Prostate gland (tissue), 2 donors: ENCODE measurements around the gene B3GNT5. TPM values are rescaled to one million over a fixed set of nuclear protein-coding genes. Genes with fewer than 3 reads are reported as not detected.

Experiments
- DNase-seq: peaks from one replicate; pipeline ENCODE4 v3.0.0-alpha.2; 2019; ENCODE audit warnings: low spot score
- H3K27ac ChIP-seq, 2 donors: fragments of 200-600 bp; sonication (generic); 2 replicates each; pipeline ENCODE4 v1.5.1; 2017 to 2019
- H3K27me3 ChIP-seq: fragments of 200-600 bp; sonication (generic); replicated peaks from 2 replicates; pipeline ENCODE4 v1.5.1; 2019; ENCODE audit not compliant: insufficient read depth
- H3K36me3 ChIP-seq, 2 donors: fragments of 200-600 bp; sonication (generic); 1 replicate in 1 of 2; 2 replicates in 1 of 2; pipeline versions ENCODE4 v1.5.1 to v1.8.1; 2017 to 2019
- H3K4me1 ChIP-seq: fragments of 200-600 bp; sonication (generic); replicated peaks from 2 replicates; pipeline ENCODE4 v1.5.1; 2019
- H3K4me3 ChIP-seq, 2 donors: fragments of 200-600 bp; sonication (generic); 2 replicates each; pipeline ENCODE4 v1.5.1; 2017 to 2019
- H3K9me3 ChIP-seq: fragments of 200-600 bp; sonication (generic); 2 replicates; pipeline ENCODE4 v1.5.1; 2017
- POLR2A ChIP-seq: fragments of 450-650 bp; IDR thresholded peaks from one replicate; pipeline ENCODE4 v1.6.1; 2016; ENCODE audit warnings: antibody characterized with exemption, mild to moderate bottlenecking
- POLR2AphosphoS5 ChIP-seq: sonication (generic); formaldehyde crosslinking; IDR thresholded peaks from one replicate; pipeline ENCODE4 v1.6.1; 2017; ENCODE audit warnings: antibody characterized with exemption
- WGBS: methylation state at CpG from one replicate; pipeline ENCODE4 v1.1.5; 2018; 5-methylcytosine and 5-hydroxymethylcytosine counted together
- intact Hi-C: fragments of 100-400 bp; cut with DNase I; formaldehyde crosslinking; loops from one replicate; pipeline ENCODE4 v1.14.2; 2022
- total RNA-seq, 2 donors: library from RNA; depleted of rRNA; stranded (reverse); fragments of >200 nt; gene quantifications; one replicate each; pipeline ENCODE4 v1.1.0, GENCODE V29; 2016
- TF ChIP-seq, protein P1 (sequence below), 4 experiments: fragments of 200-600 bp in 2 of 4; fragments of 450-650 bp in 2 of 4; sonication (generic) in 2 of 4; IDR thresholded peaks; 1 replicate in 3 of 4; 2 replicates in 1 of 4; pipeline ENCODE4 v1.5.1; 2016 to 2019; ENCODE audit warnings: antibody characterized with exemption in 4 of 4, mild to moderate bottlenecking in 2 of 4, moderate library complexity in 2 of 4

Gene B3GNT5
- total RNA-seq, 2 donors from 2014 or later: 5.9 to 7.2 TPM

DNA sequence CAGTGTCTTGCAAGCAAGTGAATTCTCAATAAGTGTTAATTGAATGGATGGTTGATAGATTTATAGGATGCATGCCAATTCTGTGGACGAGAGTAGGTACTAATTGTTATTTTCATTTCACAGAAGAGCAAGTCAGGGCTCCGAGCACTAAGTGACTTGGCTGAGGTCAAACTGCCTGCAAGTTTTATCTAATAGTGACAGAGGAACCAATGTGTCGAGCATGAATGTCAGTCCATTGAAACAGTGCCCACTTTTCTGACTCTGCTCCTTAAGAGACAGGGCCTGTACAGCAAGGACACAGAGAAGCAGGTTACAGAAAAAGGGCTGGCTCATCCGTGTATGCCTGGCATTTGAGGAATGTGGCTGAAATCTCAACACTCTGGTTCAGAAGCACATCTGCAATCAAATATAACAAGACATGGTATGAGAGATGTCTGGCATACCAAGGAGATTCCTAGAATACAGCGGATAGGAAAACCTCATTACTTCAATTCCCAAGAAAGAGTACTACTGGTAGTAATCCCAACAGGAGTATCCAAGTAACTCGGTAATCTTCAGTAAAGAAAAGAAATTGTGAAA is 6.0 kb upstream of the B3GNT5 start:
- H3K4me3 ChIP-seq: no peak overlapping the region
- H3K9me3 ChIP-seq: no peaks in the 10 kb centered on the region
- no peak for DNase-seq
- intact Hi-C loops: no loop called here
- H3K36me3 ChIP-seq: no peaks in the 10 kb centered on the region
- H3K27ac ChIP-seq: no peak overlapping the region
- H3K4me1 ChIP-seq: no peaks in the 10 kb centered on the region
- 80% methylated on average over 6 of the region's 6 CpGs for WGBS
- TF ChIP-seq POLR2AphosphoS5 (no peak), POLR2A (no peak)
- TF ChIP-seq, protein P1, sequence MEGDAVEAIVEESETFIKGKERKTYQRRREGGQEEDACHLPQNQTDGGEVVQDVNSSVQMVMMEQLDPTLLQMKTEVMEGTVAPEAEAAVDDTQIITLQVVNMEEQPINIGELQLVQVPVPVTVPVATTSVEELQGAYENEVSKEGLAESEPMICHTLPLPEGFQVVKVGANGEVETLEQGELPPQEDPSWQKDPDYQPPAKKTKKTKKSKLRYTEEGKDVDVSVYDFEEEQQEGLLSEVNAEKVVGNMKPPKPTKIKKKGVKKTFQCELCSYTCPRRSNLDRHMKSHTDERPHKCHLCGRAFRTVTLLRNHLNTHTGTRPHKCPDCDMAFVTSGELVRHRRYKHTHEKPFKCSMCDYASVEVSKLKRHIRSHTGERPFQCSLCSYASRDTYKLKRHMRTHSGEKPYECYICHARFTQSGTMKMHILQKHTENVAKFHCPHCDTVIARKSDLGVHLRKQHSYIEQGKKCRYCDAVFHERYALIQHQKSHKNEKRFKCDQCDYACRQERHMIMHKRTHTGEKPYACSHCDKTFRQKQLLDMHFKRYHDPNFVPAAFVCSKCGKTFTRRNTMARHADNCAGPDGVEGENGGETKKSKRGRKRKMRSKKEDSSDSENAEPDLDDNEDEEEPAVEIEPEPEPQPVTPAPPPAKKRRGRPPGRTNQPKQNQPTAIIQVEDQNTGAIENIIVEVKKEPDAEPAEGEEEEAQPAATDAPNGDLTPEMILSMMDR (IDR thresholded peaks at IDR 0.05): no peak
- H3K27me3 ChIP-seq: no peaks in the 10 kb centered on the region

DNA sequence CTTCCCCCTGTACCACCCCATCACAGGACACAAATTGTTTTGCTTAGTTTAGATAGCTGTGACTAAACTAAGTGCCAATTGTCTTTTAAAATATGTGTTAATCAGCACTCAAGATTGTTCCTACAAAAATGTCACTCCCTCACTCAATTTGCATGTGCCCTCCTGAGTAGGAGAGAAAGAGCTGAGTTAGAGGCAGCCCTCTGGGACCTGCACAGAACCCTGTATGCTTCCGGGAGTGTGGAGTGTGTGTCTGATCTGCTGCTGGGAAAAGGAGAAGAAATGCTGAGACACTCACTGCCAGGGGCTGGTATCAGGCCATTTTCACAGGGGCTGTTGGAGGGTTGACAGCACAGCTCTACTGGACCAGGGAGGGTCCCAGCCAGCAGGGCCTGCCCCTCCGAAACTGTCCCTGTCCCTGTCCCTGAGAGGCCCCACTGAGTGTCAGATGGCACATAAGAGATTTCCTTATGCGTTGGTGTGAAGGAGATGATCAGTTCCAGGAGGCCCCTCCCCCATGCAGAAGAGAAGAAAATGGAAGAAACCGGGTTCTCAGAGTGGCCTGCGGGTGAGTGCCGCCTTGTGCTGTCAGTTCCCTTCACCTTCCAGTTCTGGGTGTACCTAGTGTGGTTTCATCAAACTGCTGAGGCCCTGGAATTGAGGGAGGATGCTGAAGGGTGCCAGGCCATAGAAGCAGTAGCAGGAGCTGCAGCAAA is 3.9 kb upstream of the B3GNT5 start:
- WGBS: 85% methylated on average over 6 of the region's 6 CpGs
- H3K4me3 ChIP-seq: no peak overlapping the region
- H3K9me3 ChIP-seq: no peaks in the 10 kb centered on the region
- intact Hi-C loops: no loop called here
- no peak overlapping the region for H3K27ac ChIP-seq
- H3K4me1 ChIP-seq: no peaks in the 10 kb centered on the region
- no peaks in the 10 kb centered on the region for H3K27me3 ChIP-seq
- H3K36me3 ChIP-seq: no peaks in the 10 kb centered on the region
- DNase-seq: no peak
- TF ChIP-seq POLR2AphosphoS5: no peak
- TF ChIP-seq POLR2A: no peak
- TF ChIP-seq, protein P1 (IDR thresholded peaks at IDR 0.05): no peak

DNA sequence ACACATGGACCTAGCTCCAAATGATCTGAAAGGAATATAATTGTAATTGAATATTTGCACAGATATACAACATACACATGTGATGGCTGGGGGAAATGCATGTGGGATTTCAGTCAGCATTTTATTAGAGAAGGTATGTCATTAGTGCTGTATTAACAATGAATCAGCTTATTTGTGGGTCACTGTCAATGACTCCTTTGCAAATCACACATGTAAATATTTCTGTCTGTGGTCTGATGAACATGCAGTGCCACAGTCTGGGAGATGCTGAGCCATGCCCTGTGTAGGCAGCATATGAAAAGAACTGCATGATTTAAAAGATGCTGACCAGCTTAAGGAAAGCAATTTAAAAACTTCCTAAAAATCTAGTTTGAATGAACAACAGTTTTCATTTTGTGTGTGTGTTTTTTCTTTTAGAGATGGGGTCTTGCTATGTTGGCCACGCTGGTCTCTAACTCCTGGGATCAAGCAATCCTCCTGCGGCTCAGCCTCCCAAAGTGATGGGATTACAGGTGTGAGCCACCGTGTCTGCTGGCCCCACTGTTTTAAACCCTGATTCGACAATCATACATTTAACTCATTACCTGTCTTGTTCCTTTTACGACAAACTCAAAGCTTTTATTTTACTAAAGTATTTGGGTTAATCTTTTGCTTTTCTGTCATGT is 803 bp upstream of the B3GNT5 start:
- Histone ChIP-seq H3K4me3 (peak overlapping the region in 1 of 2 donors; percentile 75), H3K9me3 (no peaks in the 10 kb centered on the region), H3K27ac (peak overlapping the region; percentile 94 to 96), H3K4me1 (no peaks in the 10 kb centered on the region), H3K27me3 (no peaks in the 10 kb centered on the region), H3K36me3 (no peaks in the 10 kb centered on the region)
- TF ChIP-seq POLR2A: no peak
- TF ChIP-seq, protein P1 (IDR thresholded peaks at IDR 0.05): no peak
- TF ChIP-seq POLR2AphosphoS5: no peak
- intact Hi-C loops: loop anchor here (5.0 to 10.0 kb wide), 2 partner anchors 60 to 513 kb away; no protein-coding TSS in a partner anchor
- DNase-seq: no peak
- 81% methylated on average over 5 of the region's 5 CpGs for WGBS

DNA sequence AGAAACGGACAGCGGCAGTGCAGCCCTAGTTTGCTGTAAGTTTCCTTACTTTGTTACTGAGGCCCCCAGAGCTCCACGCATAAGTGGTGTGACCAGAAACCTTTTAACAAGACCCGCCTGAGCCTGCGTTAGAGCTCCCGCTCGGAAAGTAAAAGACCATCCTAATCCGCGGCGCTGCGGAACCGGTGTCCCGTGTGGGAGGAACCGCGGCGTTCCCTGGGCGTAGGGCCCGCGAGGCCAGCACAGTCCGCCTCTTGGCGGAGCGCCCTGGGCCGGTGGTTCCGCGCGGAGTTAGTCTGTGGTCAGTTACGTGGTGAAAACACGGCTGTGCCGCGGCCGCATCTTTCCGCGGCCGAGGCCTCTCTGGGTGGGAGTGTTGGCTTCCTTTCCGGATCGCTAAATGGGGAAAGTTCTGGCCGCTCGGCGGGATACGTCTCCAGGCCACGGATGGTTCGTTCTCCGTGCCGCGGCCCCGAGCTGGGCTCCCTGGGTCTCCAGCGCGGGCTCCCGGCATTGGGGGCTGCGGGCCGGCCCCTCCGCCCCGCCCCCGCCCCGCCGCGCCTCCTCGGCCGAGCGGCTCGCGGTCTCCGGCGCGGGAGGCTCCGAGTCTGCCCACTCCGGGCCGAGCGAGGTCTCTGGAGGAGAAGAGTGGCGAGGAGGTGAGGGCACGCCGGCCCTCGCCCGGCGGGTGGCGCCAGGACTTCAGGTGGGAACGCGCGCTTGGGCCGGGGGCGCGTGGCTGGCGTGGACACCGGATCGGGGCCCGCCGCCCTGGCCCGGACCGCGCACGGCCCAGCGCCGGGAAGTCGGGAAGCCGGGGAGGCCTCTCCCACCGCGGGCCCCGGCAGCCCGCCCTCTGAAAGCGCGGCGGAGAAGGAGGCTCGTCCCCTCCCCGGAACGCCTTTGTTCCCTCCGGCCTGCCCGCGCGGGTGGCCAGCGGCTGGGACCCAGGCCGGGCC is 754 bp downstream of the B3GNT5 start:
- Histone ChIP-seq H3K4me1 (no peaks in the 10 kb centered on the region), H3K4me3 (peak overlapping the region; percentile 75 to 87), H3K36me3 (no peaks in the 10 kb centered on the region), H3K27me3 (no peaks in the 10 kb centered on the region), H3K9me3 (no peaks in the 10 kb centered on the region), H3K27ac (peak overlapping the region; percentile 94 to 96)
- TF ChIP-seq POLR2AphosphoS5 (peak; percentile 35), POLR2A (peak; percentile 3)
- TF ChIP-seq, protein P1 (IDR thresholded peaks at IDR 0.05): peak in 3 of 4 experiments; percentile 16 to 47 (median 44)
- under 1% methylated on average over 70 of the region's 111 CpGs for WGBS
- DNase-seq: peak; percentile 75
- intact Hi-C loops: loop anchor here (5.0 to 10.0 kb wide), 2 partner anchors 62 to 511 kb away; no protein-coding TSS in a partner anchor
